Astrocyte of the cerebellum (primary cell): ENCODE data around the gene NECAB2.

Experiments
- DNase-seq: peaks from one replicate; pipeline ENCODE4 v3.0.0-alpha.2; 2011; ENCODE audit warnings: low read depth
- H3K4me3 ChIP-seq: 2 replicates; pipeline ENCODE4 v1.5.1; 2011; ENCODE audit warnings: mild to moderate bottlenecking, low read depth, low read length, moderate library complexity
- in situ Hi-C: cut with HindIII; loops from 2 replicates; pipeline ENCODE4 v1.10.0; 2017; ENCODE audit warnings: low sequenced_read_pairs
- TF ChIP-seq, protein P1 (sequence below): IDR thresholded peaks from 2 replicates; pipeline ENCODE4 v1.5.1; 2012; ENCODE audit warnings: low read length, low read depth, moderate library complexity, mild to moderate bottlenecking; ENCODE audit errors: missing control alignments

Gene NECAB2

GRCh38 chr16:83980794-83981193, 12.8 kb downstream of the NECAB2 start:
- TF ChIP-seq, protein P1, sequence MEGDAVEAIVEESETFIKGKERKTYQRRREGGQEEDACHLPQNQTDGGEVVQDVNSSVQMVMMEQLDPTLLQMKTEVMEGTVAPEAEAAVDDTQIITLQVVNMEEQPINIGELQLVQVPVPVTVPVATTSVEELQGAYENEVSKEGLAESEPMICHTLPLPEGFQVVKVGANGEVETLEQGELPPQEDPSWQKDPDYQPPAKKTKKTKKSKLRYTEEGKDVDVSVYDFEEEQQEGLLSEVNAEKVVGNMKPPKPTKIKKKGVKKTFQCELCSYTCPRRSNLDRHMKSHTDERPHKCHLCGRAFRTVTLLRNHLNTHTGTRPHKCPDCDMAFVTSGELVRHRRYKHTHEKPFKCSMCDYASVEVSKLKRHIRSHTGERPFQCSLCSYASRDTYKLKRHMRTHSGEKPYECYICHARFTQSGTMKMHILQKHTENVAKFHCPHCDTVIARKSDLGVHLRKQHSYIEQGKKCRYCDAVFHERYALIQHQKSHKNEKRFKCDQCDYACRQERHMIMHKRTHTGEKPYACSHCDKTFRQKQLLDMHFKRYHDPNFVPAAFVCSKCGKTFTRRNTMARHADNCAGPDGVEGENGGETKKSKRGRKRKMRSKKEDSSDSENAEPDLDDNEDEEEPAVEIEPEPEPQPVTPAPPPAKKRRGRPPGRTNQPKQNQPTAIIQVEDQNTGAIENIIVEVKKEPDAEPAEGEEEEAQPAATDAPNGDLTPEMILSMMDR = no peak
- in situ Hi-C loops = no loop called here
- no peak overlapping the region for H3K4me3 ChIP-seq
- no peak for DNase-seq

DNA sequence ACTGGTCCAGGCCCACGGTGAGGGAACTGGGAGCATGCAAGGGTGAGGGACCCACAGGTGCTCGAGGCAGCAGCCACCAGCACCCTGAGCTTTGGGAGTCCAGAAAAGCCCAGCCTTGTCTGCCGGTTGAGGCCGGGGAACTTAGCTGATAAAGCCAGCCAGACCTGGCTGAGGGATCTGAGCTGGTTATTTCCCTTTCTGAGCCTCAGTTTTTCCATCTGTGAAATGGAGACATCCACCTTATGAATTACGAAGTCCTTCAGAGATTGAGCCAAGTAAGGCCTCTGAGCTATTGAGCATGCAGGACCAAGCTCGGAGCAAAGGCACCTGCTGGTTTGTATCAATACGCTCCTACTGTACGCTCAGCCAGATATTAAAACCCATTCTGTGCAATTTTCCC, 13.8 kb downstream of the NECAB2 start:
- no peak overlapping the region for H3K4me3 ChIP-seq
- in situ Hi-C loops = no loop called here
- TF ChIP-seq, protein P1 = no peak
- no peak for DNase-seq

DNA sequence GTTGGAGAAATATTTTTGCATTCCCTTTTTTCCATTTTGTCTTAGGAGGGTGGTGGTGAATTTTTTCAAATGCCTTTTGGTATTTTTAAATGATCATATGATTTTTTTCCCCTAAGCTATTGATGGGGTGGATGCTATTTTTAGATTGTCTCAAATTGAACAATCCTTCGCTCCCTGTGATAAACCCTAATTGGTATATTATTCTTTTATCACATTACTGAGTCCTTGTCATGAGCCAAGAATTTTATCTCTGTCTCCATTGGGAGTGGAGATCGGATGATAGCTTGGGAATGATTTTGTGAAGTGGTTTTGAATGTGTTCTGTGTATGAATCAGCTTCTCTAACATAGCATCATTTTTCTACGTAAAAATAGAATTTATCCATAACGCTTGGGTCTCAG, 15.4 kb downstream of the NECAB2 start:
- no peak overlapping the region for H3K4me3 ChIP-seq
- TF ChIP-seq, protein P1 = no peak
- in situ Hi-C loops = no loop called here

GRCh38 chr16:83989300-83989699, 21.3 kb downstream of the NECAB2 start:
- no peak overlapping the region for H3K4me3 ChIP-seq
- no peak for DNase-seq
- in situ Hi-C loops = no loop called here
- TF ChIP-seq, protein P1 = no peak

More for the DNA sequence above, 15.4 kb downstream of the NECAB2 start:
- no peak for DNase-seq

- in situ Hi-C loops = no loop called here
- TF ChIP-seq, protein P1 = no peak
- no peak overlapping the region for H3K4me3 ChIP-seq
- no peak for DNase-seq
These were observed 22.4 kb downstream of the NECAB2 start for GRCh38 chr16:83990492-83990891.

- in situ Hi-C loops = no loop called here
- DNase-seq = peak; percentile 71
- TF ChIP-seq, protein P1 = no peak
- no peak overlapping the region for H3K4me3 ChIP-seq
These were observed 24.6 kb downstream of the NECAB2 start for GRCh38 chr16:83992624-83993023.

DNA sequence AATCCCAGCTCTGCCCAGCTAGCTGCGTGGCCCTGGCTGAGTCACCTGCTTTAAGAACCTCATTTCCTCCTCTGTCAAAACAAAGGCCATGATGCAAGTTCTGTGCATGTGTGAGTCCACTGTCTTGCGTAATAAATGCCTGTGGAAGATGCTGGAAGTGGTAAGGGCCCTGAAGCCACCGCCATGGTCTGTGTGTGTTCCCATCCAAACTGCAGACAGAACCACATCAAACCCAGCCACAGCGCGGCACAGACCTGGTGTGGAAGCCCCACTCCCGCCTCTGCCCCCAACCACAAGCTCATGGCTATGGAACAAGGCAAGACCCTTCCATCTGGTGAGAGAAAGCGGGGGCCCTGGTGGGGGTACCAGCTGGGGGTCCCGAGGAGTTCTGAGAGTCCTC, 26.0 kb downstream of the NECAB2 start:
- peak; percentile 37 for DNase-seq
- in situ Hi-C loops = no loop called here
- H3K4me3 ChIP-seq = no peak overlapping the region
- TF ChIP-seq, protein P1 = no peak
